Thymus (tissue), 14 donors: ENCODE results near the gene DNPH1. TPM values are rescaled to one million over a fixed set of nuclear protein-coding genes. Genes with fewer than 3 reads are reported as not detected.
A peak's percentile ranks its signal among the peaks of the same experiment; 100 is the strongest.

ENCODE experiments used
- DNase-seq, 9 donors: peaks; one replicate each; pipeline ENCODE4 v3.0.0-alpha.2; 2013; ENCODE audit warnings: low spot score in 9 of 9, low read depth in 6 of 9, missing footprints in 1 of 9
- H3K27ac ChIP-seq, 2 donors: one replicate each; pipeline ENCODE4 v1.5.1; 2013; ENCODE audit warnings: control low read depth in 1 of 2, low read depth in 1 of 2, low read length in 1 of 2, mild to moderate bottlenecking in 1 of 2, moderate library complexity in 1 of 2
- H3K27me3 ChIP-seq, 2 donors: one replicate each; pipeline ENCODE4 v1.5.1; 2013; ENCODE audit warnings: low read length in 1 of 2; ENCODE audit not compliant: control insufficient read depth in 2 of 2, insufficient read depth in 1 of 2
- H3K36me3 ChIP-seq, 2 donors: one replicate each; pipeline ENCODE4 v1.5.1; 2013; ENCODE audit warnings: low read length in 1 of 2, mild to moderate bottlenecking in 1 of 2, moderate library complexity in 1 of 2; ENCODE audit not compliant: control insufficient read depth in 2 of 2, insufficient read depth in 2 of 2
- H3K4me1 ChIP-seq, 2 donors: one replicate each; pipeline ENCODE4 v1.5.1; 2013; ENCODE audit warnings: low read length in 2 of 2; ENCODE audit not compliant: control insufficient read depth in 2 of 2, insufficient read depth in 2 of 2
- H3K4me3 ChIP-seq, 2 donors: one replicate each; pipeline ENCODE4 v1.5.1; 2013; ENCODE audit warnings: low read length in 2 of 2, control low read depth in 1 of 2, mild to moderate bottlenecking in 1 of 2
- H3K9me3 ChIP-seq, 2 donors: one replicate each; pipeline ENCODE4 v1.5.1; 2013; ENCODE audit warnings: low read length in 1 of 2, mild to moderate bottlenecking in 1 of 2; ENCODE audit not compliant: control insufficient read depth in 2 of 2, insufficient read depth in 1 of 2
- WGBS: extraction: QIAGEN DNeasy Blood & Tissue Kit; methylation state at CpG from one replicate; pipeline ENCODE4 v1.1.7; 2013; 5-methylcytosine and 5-hydroxymethylcytosine counted together
- long read RNA-seq, 10 donors: transcript quantifications; one replicate each; lab custom pipeline, GENCODE V29; 2026
- polyA plus RNA-seq: library from polyadenylated mRNA; stranded (reverse); fragments of 200-250 nt; gene quantifications from one replicate; pipeline ENCODE4 v1.2.3, GENCODE V29; 2013
- total RNA-seq: library from RNA; stranded (reverse); fragments of 120-200 nt; gene quantifications from one replicate; pipeline ENCODE4 v1.2.4, GENCODE V29; 2013
- donor health status: healthy.

DNPH1 gene, protein sequence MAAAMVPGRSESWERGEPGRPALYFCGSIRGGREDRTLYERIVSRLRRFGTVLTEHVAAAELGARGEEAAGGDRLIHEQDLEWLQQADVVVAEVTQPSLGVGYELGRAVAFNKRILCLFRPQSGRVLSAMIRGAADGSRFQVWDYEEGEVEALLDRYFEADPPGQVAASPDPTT
- total RNA-seq: 58.9 TPM
- 46.7 TPM for polyA plus RNA-seq
- long read RNA-seq, donor 1, transcript DNPH1-201 (4 exons, 657 nt): major isoform, 5 of 5 reads
- long read RNA-seq, donor 1, partial matches to known transcripts: 0 of 5 reads
- long read RNA-seq, donor 1, other reads (novel, unspliced or antisense): 0 of 5 reads
- long read RNA-seq, donor 2: 0 reads
- long read RNA-seq, donor 3, transcript DNPH1-202 (3 exons, 796 nt): minor isoform, 10 of 207 reads
- long read RNA-seq, donor 3, transcript DNPH1-201 (4 exons, 657 nt): major isoform, 112 of 207 reads
- long read RNA-seq, donor 3, partial matches to known transcripts: 82 of 207 reads
- long read RNA-seq, donor 3, other reads (novel, unspliced or antisense): 0 of 207 reads
- long read RNA-seq, donor 4, transcript DNPH1-201 (4 exons, 657 nt): major isoform, 49 of 70 reads
- long read RNA-seq, donor 4, partial matches to known transcripts: 18 of 70 reads
- long read RNA-seq, donor 4, other reads (novel, unspliced or antisense): 0 of 70 reads
- long read RNA-seq, donor 5, transcript DNPH1-201 (4 exons, 657 nt): major isoform, 103 of 162 reads
- long read RNA-seq, donor 5, partial matches to known transcripts: 52 of 162 reads
- long read RNA-seq, donor 5, other reads (novel, unspliced or antisense): 0 of 162 reads
- long read RNA-seq, donor 6, transcript DNPH1-201 (4 exons, 657 nt): major isoform, 59 of 96 reads
- long read RNA-seq, donor 6, transcript DNPH1-202 (3 exons, 796 nt): minor isoform, 8 of 96 reads
- long read RNA-seq, donor 6, partial matches to known transcripts: 24 of 96 reads
- long read RNA-seq, donor 6, other reads (novel, unspliced or antisense): 0 of 96 reads
- long read RNA-seq, donor 7, transcript DNPH1-201 (4 exons, 657 nt): major isoform, 45 of 96 reads
- long read RNA-seq, donor 7, transcript DNPH1-202 (3 exons, 796 nt): minor isoform, 5 of 96 reads
- long read RNA-seq, donor 7, partial matches to known transcripts: 44 of 96 reads
- long read RNA-seq, donor 7, other reads (novel, unspliced or antisense): 0 of 96 reads
- long read RNA-seq, donor 8, transcript DNPH1-201 (4 exons, 657 nt): major isoform, 19 of 27 reads
- long read RNA-seq, donor 8, partial matches to known transcripts: 6 of 27 reads
- long read RNA-seq, donor 8, other reads (novel, unspliced or antisense): 0 of 27 reads
- long read RNA-seq, donor 9, transcript DNPH1-201 (4 exons, 657 nt): major isoform, 40 of 57 reads
- long read RNA-seq, donor 9, transcript DNPH1-202 (3 exons, 796 nt): minor isoform, 5 of 57 reads
- long read RNA-seq, donor 9, partial matches to known transcripts: 10 of 57 reads
- long read RNA-seq, donor 9, other reads (novel, unspliced or antisense): 0 of 57 reads
- long read RNA-seq, donor 10, transcript DNPH1-201 (4 exons, 657 nt): major isoform, 48 of 62 reads
- long read RNA-seq, donor 10, partial matches to known transcripts: 8 of 62 reads
- long read RNA-seq, donor 10, other reads (novel, unspliced or antisense): 0 of 62 reads

DNA sequence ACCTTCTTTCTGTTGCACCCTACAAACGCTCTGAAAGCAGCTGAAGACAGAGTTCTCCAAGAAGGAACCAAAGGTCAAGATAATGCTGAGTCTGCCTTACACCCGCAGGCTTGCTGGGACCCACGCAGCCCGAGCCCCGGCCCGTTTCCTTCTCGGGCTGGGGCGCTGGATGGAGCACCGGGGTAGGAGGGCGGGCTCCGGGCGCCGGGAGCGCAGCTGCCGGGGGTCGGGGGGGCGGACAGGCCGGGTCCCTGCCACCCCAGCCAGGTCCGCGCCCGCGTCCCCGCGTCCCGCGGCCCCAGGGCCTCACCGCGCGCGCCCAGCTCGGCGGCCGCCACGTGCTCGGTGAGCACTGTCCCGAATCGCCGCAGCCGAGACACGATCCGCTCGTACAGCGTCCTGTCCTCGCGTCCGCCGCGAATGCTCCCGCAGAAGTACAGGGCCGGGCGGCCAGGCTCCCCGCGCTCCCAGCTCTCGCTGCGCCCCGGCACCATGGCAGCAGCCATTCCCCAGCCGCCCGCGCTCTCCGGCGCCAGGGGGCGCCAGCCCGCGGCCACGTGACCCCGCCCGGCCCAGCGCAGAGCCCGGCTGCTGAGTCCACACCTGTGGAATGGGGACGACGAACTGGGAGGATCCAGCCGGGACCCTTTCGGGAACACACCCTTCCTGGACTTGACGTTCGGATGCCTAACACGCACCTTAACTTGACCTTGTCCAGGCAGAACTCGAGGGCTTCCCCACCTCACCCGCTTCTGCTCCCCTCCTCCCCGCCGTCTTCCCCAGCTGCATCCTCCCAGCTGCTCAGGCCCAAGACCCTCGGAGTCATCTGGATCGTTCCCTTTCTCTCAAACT is at the start of gene DNPH1:
Gene DNPH1, minus strand, starts transcription at position 531 of the 852 bp plus-strand sequence. Its CDS starts 25 bp downstream, at position 506.
- DNase-seq: peak; percentile 44 to 88 (median 71)
- H3K36me3 ChIP-seq: peaks cover 0 to 7% of the 10 kb centered on the region in 2 donors
- WGBS: 1% methylated on average over 82 of the region's 82 CpGs
- H3K27ac ChIP-seq: peak within 1 kb of the TSS in 1 of 2 donors; percentile 68
- H3K27me3 ChIP-seq: peaks cover 0 to 17% of the 10 kb centered on the region in 2 donors
- peaks cover 0 to 4% of the 10 kb centered on the region in 2 donors for H3K9me3 ChIP-seq
- H3K4me1 ChIP-seq: peaks cover 6 to 23% of the 10 kb centered on the region in 2 donors
- H3K4me3 ChIP-seq: peak within 1 kb of the TSS; percentile 48 to 84

DNA sequence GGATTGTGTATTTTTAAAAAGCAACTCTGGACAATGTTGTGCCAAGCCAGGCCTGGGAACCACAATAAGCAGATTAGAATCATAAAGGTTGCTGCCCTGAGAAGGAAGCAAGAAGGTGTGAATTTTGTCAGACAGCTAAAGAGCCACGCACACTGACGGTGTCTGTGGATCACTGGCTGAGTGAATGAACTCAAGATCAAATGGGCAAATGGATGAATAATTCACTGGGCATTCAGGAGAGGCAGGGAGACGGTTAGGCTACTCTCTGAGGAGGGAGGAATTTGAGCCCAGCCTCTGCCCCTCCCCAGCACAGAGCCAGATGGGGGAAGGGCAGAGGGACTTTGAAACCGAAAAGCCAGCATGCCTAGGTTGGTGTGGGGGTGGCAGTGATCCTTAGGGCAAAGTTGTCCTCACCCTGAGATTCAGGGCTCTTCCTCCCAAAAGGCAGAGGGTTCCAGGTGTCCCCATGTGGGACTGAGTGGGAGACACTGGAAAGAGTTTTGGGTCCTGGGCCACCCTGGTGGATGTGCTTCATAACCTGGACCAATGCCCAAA is 49.3 kb upstream of the DNPH1 start:
- no peak for DNase-seq
- Histone ChIP-seq H3K27me3 (peaks cover 45 to 95% of the 10 kb centered on the region in 2 donors), H3K4me3 (no peak overlapping the region), H3K27ac (no peak overlapping the region), H3K4me1 (peaks cover 0 to 13% of the 10 kb centered on the region in 2 donors), H3K36me3 (no peaks in the 10 kb centered on the region), H3K9me3 (peaks cover 0 to 7% of the 10 kb centered on the region in 2 donors)
- WGBS: 76% methylated on average over 4 of the region's 4 CpGs

DNA sequence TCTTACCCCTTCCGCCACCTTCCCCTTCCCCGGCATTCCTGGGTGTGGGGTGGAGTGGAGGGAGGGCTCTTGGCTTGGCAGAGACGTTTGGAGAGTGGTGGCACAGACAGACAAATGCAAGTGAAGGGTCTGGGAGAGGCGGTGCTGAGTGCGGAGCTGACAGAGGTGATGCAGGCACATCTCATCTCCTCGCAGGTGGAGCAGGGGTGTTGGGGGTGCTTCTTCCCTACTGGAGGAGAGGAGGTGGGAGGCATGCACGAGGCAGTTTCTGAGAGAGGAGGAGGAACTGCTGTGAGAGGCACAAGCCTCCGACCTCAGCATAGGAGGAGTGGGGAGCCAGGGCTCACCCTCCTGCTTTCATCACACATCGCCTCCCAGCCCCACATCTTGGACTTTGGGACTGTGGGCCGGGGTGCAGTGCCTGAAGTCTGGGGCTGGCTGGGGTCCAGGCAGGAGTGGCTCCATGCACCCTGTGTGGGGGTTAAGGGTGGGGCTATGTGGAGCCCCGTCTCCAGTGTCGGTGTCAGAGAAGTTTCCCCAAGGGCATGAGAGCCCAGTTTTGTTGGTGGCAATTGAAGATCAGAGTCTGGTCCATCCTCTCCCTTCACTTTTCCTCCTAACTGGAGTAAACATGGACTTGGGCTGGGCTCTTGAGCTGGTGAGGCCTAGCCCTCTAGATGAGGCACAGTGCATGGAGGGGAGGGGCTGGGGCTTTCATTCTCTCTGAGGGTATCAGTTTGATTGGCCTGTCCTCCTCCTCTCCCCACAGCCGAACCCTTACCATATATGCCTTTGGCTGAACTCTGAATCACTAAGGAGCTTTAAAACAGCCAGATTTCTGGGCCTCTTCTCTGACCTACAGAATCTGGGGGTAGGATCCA is 48.6 kb upstream of the DNPH1 start:
- no peak overlapping the region for H3K4me3 ChIP-seq
- H3K27me3 ChIP-seq: peaks cover 46 to 95% of the 10 kb centered on the region in 2 donors
- no peaks in the 10 kb centered on the region for H3K36me3 ChIP-seq
- no peak overlapping the region for H3K27ac ChIP-seq
- 94% methylated on average over 13 of the region's 13 CpGs for whole genome bisulfite sequencing
- DNase-seq: no peak
- peaks cover 0 to 13% of the 10 kb centered on the region in 2 donors for H3K4me1 ChIP-seq
- peaks cover 0 to 5% of the 10 kb centered on the region in 2 donors for H3K9me3 ChIP-seq

DNA sequence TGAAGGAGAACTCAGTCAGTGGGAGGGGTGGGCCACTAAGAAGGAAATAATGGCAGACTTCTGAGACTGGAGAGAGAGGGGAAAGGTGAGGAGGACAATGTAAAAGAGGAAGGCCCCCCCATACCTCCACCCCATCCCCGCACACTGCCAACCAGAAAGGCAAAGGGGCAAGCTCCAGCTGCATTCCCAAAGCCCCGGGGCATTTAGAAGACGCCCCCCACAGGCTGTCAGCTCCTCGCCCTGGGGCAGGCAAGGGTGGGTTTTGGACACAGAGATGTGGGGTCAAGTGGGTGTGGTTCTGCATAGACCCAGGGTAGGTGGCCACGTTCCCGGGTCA is 48.0 kb upstream of the DNPH1 start:
- Histone ChIP-seq H3K27ac (no peak overlapping the region), H3K4me3 (no peak overlapping the region), H3K4me1 (peaks cover 0 to 13% of the 10 kb centered on the region in 2 donors), H3K9me3 (peaks cover 0 to 5% of the 10 kb centered on the region in 2 donors), H3K27me3 (peaks cover 46 to 95% of the 10 kb centered on the region in 2 donors), H3K36me3 (no peaks in the 10 kb centered on the region)
- 91% methylated on average over 6 of the region's 6 CpGs for WGBS
- no peak for DNase-seq

DNA sequence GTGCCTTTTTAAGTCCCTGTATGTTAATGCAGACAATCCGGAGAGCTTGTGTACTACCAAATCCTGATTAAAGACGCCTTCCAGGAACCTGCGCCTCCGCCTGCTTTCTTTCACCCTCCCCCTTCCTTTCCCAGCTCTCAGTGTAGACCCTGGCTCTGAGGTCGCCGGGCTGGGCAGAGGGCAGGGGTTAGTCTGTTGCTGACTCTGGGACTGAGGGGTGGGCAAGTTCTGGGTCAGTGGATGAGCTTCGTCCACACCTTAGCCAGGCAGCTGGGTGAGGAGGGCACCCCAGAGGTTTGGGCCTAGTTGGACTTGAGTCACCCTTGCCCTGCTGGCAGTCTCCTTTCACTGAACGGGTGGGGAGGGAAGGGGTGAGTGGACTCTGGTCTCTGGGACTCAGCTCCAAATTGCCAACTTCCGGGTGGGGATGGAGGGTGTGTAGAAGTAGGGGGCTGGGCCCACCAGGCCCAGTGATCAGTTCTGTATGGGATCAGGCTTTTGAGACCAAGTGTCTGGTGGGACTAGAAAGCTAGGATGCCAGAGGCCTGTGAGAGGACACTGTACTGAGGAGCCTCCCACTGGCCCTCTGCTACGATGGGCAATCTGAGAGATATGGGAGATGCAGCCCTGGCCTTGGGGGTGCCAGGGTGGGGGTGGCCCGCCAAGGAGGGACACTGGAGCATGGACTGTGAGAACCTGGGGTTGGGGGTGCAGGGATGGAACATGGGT is 47.5 kb upstream of the DNPH1 start:
- DNase-seq: no peak
- 87% methylated on average over 11 of the region's 11 CpGs for WGBS
- Histone ChIP-seq H3K9me3 (peaks cover 0 to 5% of the 10 kb centered on the region in 2 donors), H3K4me1 (peaks cover 0 to 13% of the 10 kb centered on the region in 2 donors), H3K27me3 (peaks cover 46 to 95% of the 10 kb centered on the region in 2 donors), H3K4me3 (peak overlapping the region in 1 of 2 donors; percentile 45), H3K36me3 (no peaks in the 10 kb centered on the region), H3K27ac (no peak overlapping the region)

DNA sequence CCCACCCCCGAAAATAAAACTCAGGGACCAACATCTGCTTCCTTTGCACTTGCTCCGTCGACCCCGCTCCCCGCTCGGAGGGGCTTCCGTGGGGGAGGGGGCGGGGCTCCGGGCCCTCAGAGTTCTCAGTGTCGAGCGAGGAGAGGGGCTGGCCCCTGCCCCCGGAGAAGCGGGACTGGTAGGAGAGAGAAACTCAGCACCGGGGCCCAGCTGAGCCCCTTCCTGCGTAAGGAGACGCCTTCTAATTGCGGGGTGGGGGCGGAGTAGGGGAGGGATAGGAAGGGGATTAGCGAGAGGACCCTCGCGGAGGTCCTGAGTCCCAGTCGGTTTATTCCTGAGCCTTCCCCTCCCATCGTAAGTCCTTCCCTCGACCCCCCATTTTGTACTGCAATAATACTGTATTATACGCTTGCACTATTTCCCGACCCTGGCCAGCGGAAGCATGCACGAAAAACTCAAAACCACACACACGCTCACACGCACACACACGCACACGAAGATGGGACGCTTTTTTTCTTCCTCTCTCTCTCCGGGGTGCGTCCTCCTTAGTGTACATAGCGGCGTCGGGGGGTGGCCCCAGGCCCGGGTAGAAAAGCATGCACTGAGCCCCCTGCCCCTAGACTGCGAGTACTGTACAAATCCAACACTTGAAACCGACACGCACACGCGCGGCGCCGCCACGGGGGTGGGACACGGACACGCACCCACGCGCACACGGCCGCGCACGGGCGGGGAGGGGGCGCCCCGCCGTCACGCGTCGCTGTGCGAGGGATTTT is 46.7 kb upstream of the DNPH1 start:
- H3K4me3 ChIP-seq: peak overlapping the region; percentile 10 to 45
- 8% methylated on average over 64 of the region's 64 CpGs for WGBS
- peaks cover 0 to 13% of the 10 kb centered on the region in 2 donors for H3K4me1 ChIP-seq
- no peaks in the 10 kb centered on the region for H3K36me3 ChIP-seq
- DNase-seq: peak in 3 of 9 donors; percentile 14 to 38 (median 18)
- no peak overlapping the region for H3K27ac ChIP-seq
- H3K9me3 ChIP-seq: peaks cover 0 to 5% of the 10 kb centered on the region in 2 donors
- H3K27me3 ChIP-seq: peaks cover 46 to 97% of the 10 kb centered on the region in 2 donors
